ENCODE data around the gene PHRF1.

The PHRF1 gene

DNA sequence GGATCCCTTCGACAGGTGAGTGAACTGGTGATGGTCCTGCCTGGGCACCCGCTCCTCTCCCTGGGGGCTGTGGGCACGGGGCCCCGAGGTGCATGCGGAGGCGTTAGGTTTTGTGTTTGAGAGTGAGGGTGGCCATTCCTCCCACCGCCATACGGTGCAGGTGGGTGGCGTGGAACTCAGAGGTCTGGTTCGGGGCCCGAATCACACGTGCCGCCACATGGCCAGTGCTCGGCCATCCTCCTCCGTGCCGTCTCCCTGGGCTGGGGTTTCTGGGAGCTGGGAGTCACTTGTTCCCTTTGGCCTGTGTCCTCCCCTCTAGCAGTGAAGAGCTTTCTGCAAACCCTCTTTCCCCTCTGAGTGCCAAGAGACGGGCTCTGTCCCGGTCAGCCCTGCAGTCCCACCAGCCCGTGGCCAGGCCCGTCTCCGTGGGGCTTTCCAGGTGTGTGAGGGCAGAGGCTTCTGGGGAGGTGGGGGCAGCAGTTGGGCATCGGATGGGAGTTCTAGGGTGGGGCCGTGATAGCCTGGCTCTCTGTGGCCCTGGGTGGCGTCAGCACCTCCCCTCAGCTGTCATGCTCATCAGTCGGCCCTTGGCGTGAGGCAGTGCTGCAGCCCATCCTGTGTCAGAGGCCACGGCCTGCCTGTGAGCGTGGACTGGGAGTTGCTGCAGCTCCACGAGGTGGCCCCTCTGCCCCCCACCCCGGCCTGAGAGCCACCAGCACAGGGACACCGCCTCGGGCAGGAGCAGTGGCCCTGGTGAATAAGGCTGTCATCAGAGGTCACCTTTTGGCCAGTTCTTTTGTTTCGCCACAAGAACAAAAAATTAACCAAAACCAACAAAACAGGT, 29.2 kb downstream of the PHRF1 start:
- TF ChIP-seq GATA2 (IDR thresholded peaks at IDR 0.05; ENCODE audit: low read depth, low read length) = no peak
- TF ChIP-seq GATA3 (IDR thresholded peaks at IDR 0.05; ENCODE audit: low read depth, low read length) = no peak

DNA sequence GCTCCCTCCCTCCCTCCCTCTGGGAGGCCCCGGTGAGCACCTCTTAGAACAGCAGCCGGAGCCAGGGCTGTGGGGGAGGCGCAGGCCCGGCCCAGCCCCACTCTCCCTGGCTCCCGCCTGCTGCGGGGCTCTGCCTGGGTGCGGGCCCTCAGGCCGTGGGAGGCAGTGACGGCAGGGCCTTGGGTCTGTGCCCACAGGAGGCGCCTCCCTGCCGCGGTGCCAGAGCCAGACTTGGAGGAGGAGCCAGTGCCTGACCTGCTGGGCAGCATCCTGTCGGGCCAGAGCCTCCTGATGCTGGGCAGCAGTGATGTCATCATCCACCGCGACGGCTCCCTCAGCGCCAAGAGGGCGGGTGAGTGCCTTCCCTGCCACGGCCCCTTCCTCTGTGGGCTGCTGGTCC, 30.0 kb downstream of the PHRF1 start:
- no peak for TF ChIP-seq GATA3 (IDR thresholded peaks at IDR 0.05; ENCODE audit: low read depth, low read length)
- TF ChIP-seq GATA2 (IDR thresholded peaks at IDR 0.05; ENCODE audit: low read depth, low read length) = no peak

DNA sequence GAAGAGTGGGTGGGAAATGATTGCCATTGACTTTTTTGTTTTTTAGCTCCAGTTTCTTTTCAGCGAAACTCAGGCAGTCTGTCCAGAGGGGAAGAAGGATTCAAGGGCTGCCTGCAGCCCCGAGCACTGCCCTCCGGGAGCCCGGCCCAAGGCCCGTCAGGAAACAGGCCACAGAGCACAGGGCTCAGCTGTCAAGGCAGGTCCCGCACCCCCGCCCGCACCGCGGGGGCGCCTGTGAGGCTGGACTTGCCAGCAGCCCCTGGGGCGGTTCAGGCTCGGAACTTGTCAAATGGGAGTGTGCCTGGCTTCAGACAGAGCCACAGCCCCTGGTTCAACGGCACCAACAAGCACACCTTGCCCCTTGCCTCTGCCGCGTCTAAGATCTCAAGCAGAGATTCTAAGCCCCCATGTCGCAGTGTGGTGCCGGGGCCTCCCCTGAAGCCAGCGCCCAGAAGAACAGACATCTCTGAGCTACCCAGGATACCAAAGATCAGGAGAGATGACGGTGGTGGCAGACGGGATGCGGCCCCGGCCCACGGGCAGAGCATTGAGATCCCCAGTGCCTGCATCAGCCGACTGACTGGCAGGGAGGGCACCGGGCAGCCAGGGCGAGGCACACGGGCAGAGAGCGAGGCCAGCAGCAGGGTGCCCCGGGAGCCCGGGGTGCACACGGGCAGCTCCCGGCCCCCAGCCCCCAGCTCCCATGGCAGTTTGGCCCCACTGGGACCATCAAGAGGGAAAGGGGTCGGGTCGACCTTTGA, 30.9 kb downstream of the PHRF1 start:
- TF ChIP-seq GATA3 (IDR thresholded peaks at IDR 0.05; ENCODE audit: low read depth, low read length) (no peak), GATA2 (IDR thresholded peaks at IDR 0.05; ENCODE audit: low read depth, low read length) (no peak)

DNA sequence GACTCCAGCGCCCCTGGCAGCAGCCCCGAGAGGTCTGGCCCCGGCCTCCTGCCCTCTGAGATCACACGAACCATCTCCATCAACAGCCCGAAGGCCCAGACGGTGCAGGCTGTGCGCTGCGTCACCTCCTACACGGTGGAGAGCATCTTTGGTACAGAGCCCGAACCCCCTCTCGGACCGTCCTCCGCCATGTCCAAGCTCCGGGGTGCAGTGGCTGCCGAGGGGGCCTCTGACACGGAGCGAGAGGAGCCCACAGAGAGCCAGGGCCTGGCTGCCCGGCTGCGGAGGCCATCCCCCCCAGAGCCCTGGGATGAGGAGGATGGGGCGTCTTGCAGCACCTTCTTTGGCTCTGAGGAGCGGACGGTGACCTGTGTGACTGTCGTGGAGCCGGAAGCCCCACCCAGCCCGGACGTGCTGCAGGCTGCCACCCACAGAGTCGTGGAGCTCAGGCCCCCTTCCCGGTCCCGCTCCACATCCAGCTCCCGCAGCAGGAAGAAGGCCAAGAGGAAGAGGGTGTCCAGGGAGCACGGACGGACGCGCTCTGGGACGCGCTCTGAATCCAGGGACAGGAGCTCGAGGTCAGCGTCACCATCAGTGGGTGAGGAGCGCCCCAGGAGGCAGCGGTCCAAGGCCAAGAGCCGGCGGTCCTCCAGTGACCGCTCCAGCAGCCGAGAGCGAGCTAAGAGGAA, 31.8 kb downstream of the PHRF1 start:
- TF ChIP-seq GATA3 (IDR thresholded peaks at IDR 0.05; ENCODE audit: low read depth, low read length) (no peak), GATA2 (IDR thresholded peaks at IDR 0.05; ENCODE audit: low read depth, low read length) (no peak)

DNA sequence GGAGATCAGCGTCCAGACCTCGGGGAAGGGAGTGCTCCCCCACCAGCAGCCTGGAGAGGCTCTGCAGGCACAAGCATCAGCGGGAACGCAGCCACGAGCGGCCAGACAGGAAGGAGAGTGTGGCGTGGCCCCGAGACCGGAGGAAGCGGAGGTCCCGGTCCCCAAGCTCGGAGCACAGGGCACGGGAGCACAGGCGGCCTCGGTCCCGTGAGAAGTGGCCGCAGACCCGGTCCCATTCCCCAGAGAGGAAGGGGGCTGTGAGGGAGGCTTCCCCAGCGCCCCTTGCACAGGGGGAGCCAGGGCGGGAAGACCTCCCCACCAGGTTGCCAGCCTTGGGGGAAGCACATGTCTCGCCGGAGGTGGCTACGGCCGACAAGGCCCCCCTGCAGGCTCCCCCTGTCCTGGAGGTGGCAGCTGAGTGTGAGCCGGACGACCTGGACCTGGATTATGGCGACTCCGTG, 32.6 kb downstream of the PHRF1 start:
- TF ChIP-seq GATA3 (IDR thresholded peaks at IDR 0.05; ENCODE audit: low read depth, low read length) (no peak), GATA2 (IDR thresholded peaks at IDR 0.05; ENCODE audit: low read depth, low read length) (no peak)

DNA sequence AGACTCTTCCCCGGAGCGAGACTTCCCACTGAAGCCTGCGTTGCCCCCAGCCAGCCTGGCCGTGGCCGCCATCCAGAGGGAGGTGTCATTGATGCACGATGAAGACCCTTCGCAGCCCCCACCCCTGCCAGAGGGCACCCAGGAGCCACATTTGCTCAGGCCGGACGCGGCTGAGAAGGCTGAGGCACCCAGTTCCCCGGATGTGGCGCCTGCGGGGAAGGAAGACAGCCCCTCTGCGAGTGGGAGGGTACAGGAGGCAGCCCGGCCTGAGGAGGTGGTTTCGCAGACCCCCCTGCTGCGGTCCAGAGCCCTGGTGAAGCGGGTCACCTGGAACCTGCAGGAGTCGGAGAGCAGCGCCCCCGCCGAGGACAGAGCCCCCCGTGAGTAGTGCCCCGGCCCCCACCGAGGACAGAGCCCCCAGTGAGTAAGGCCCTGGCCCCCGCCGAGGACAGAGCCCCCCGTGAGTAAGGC, 33.1 kb downstream of the PHRF1 start:
- no peak for TF ChIP-seq GATA2 (IDR thresholded peaks at IDR 0.05; ENCODE audit: low read depth, low read length)
- no peak for TF ChIP-seq GATA3 (IDR thresholded peaks at IDR 0.05; ENCODE audit: low read depth, low read length)

DNA sequence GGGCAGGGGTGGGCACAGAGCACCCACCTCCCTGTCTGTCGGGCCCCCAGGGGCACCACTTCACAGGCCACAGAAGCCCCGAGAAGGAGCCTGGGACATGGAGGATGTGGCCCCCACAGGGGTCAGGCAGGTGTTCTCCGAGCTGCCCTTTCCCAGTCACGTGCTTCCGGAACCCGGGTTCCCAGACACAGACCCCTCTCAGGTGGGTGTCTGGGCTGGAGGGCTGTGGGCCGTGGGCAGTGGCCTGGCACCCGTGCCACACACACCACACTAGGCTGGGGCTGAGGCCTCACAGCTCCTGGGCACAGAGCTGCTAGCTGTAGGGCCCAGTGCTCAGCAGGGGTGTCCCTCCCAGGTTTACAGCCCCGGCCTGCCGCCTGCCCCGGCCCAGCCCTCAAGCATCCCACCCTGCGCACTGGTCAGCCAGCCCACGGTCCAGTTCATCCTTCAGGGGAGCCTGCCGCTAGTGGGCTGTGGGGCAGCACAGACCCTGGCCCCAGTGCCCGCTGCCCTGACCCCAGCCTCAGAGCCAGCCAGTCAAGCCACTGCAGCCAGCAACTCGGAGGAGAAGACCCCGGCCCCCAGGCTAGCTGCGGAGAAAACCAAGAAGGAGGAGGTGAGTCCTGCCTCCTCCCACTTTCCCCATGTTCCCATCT, 34.0 kb downstream of the PHRF1 start:
- TF ChIP-seq GATA2 (IDR thresholded peaks at IDR 0.05; ENCODE audit: low read depth, low read length) = no peak

DNA sequence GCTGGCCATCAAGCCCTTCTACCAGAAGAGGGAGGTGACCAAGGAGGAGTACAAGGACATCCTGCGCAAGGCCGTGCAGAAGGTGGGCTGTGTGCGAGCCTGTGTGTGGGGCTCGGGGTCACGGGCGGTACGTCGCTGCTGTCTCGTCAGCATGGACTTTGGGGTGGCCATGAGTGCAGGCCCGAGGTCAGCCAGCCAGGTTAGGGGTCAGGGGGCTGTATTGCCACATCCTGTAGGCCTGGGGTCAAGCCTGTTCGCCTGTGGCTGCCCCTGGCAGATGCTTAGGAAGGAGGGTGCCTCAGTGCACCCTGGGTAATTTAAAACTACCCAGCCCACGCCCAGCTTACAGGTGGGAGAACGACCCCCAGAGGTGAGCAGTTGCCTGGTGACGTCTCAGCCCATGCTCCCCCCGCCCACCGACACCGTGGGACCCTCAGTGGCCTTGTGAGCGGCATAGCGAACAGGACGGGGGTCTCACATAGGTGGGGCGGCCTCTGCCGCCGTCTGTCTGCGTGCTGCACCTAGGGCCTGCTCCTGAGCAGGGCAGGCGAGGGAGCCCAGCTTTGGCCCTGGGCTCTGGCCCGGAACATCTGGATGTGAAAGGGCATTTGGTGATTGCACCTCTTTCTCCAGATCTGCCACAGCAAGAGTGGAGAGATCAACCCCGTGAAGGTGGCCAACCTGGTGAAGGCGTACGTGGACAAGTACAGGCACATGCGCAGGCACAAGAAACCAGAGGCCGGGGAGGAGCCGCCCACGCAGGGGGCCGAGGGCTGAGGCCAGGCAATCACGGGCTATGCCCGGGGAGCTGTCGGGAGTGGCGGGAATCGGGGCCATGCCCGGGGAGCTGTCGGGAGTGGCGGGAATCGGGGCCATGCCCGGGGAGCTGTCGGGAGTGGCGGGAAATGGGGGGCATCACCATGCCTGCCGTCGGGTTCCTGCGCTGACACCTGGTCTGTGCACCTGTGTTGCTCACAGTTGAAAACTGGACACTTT, 35.0 kb downstream of the PHRF1 start:
- TF ChIP-seq GATA3 (IDR thresholded peaks at IDR 0.05; ENCODE audit: low read depth, low read length) (no peak), GATA2 (IDR thresholded peaks at IDR 0.05; ENCODE audit: low read depth, low read length) (no peak)

DNA sequence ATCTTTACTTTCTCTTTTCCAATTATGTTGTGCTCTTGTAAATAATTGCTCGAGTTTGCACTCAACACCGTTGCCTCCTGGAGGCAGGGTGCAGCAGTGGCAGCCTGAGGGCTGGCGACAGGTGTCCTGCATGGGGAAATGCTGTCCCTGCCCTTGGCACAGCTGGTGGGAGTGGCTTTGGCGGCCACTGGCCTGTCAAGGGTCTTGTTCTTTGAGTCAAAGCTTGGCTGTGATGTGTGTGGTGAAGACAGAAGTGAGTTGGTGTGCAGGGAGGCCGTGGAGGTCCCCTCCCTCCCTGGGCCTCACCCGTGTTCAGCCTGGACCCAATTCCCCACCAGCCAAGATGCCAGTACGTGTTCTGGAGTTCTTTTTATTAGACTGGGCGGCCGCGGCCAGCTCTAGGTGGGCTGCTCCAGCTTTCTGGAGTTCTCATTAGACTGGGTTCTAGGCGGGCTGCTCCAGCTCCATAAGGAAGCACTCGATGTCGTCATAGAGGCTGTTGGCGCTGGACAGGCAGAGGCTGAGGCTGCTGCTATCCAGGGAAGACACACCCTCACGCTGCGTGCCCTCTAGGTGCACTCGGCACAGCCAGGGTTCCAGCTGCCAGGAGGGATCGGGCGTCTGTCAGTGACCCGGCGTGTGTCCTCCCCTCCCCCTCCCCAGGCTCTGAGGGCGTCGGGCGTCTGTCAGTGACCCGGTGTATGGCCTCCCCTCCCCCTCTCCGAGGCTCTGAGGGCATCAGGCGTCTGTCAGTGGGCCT, 36.1 kb downstream of the PHRF1 start:
- TF ChIP-seq GATA3 (IDR thresholded peaks at IDR 0.05; ENCODE audit: low read depth, low read length) (no peak), GATA2 (IDR thresholded peaks at IDR 0.05; ENCODE audit: low read depth, low read length) (no peak)

DNA sequence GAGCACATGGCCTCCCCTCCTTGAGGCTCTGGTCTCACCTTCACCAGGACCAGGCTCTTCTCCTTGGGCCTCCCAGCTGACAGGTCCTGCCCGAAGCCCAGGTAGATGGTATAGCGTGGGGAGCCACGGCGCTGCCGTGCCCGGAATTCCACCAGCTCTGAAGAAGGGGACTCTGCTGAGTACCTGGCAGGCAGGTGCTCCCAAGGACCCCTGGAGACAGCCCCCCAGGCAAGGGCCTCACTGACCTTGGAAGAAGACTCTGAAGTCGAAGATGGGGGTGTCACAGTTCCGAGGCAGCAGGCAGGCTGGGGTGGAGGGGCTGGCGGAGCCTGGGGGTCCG, 36.7 kb downstream of the PHRF1 start:
- no peak for TF ChIP-seq GATA3 (IDR thresholded peaks at IDR 0.05; ENCODE audit: low read depth, low read length)
- no peak for TF ChIP-seq GATA2 (IDR thresholded peaks at IDR 0.05; ENCODE audit: low read depth, low read length)

DNA sequence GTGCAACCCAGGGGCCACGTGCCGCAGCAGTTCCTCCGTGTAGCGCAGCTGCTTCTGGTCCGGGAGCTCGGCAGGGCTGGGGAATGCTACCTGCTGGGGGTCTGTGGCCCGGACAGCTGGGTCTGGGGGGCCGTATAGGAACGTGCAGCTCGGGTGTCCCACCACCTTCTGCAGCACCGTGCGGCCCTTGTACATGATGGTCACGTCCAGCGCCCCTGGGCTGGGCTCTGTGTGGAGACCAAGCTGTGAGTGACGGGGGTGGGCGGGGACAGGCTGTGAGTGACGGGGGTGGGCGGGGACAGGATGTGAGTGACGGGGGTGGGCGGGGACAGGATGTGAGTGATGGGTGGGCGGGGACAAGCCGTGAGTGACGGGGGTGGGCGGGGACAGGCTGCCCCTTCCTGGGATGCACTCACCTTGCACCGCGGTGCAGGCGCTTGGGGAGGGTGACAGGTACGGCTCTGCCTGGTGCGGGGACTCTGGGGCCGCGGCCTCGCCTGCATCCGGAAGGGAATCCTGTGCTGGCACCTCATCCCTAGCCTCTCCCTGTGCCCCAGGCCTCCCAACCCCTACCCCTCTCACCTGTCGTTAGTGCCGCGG, 37.2 kb downstream of the PHRF1 start:
- TF ChIP-seq GATA3 (IDR thresholded peaks at IDR 0.05; ENCODE audit: low read depth, low read length) (no peak), GATA2 (IDR thresholded peaks at IDR 0.05; ENCODE audit: low read depth, low read length) (no peak)
